ENCODE results near the gene SH2D3C. TPM values are rescaled to one million over a fixed set of nuclear protein-coding genes. Genes with fewer than 3 reads are reported as not detected.

The SH2D3C gene
- total and polyA plus RNA-seq, 9 of the 15 experiments (the other 6 are each of a cell fraction or from before 2014, with no cell fraction given): 0.03 to 1.2 (median 0.22) TPM; not detected in 1

DNA sequence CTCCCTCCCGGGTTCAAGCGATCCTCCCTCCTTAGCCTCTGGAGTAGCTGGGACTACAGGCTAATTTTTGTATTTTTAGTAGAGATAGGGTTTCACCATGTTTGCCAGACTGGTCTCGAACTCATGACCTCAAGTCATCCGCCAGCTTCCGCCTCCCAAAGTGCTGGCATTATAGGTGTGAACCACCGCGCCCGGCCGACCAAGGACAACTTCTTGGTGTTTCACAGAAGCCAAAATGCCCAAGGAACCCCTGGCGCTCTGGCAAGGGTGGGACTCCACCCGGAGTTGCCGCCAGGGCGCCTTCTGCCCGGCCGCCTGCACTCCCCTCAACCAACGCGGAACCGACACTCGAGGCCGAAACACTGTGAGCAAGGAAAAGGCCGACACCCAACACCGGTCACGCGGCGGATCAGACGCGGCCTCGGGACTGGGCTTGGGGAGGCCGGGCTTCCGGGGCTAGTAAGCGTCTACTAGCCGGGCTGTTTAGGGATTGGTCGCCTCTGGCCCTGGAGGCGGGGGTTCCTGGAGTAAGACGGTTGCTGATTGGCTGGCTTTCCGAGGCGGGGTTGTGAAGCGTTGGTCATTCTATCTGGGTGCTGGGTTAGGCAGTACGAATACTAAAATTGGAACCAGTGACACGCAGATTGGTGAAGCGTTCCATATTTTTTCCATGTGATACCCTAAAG lies 79.3 kb downstream of the SH2D3C start (continued):
- TF ChIP-seq, protein P1, sequence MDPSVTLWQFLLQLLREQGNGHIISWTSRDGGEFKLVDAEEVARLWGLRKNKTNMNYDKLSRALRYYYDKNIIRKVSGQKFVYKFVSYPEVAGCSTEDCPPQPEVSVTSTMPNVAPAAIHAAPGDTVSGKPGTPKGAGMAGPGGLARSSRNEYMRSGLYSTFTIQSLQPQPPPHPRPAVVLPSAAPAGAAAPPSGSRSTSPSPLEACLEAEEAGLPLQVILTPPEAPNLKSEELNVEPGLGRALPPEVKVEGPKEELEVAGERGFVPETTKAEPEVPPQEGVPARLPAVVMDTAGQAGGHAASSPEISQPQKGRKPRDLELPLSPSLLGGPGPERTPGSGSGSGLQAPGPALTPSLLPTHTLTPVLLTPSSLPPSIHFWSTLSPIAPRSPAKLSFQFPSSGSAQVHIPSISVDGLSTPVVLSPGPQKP (CRISPR knock-in tag; IDR thresholded peaks at IDR 0.05): no peak
- TF ChIP-seq SUPT5H (IDR thresholded peaks at IDR 0.05): peak; percentile 84
- TF ChIP-seq, protein P2, sequence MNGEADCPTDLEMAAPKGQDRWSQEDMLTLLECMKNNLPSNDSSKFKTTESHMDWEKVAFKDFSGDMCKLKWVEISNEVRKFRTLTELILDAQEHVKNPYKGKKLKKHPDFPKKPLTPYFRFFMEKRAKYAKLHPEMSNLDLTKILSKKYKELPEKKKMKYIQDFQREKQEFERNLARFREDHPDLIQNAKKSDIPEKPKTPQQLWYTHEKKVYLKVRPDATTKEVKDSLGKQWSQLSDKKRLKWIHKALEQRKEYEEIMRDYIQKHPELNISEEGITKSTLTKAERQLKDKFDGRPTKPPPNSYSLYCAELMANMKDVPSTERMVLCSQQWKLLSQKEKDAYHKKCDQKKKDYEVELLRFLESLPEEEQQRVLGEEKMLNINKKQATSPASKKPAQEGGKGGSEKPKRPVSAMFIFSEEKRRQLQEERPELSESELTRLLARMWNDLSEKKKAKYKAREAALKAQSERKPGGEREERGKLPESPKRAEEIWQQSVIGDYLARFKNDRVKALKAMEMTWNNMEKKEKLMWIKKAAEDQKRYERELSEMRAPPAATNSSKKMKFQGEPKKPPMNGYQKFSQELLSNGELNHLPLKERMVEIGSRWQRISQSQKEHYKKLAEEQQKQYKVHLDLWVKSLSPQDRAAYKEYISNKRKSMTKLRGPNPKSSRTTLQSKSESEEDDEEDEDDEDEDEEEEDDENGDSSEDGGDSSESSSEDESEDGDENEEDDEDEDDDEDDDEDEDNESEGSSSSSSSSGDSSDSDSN (IDR thresholded peaks at IDR 0.05; ENCODE audit: borderline replicate concordance in 1 of 2, low read depth in 2 of 2, low read length in 2 of 2): peak in 1 of 2 experiments; percentile 82; a peak in 2 of 4 replicates
- TF ChIP-seq HSF4 (CRISPR knock-in tag; IDR thresholded peaks at IDR 0.05; ENCODE audit: borderline replicate concordance): peak; percentile 82; the same call in 1 of the 2 replicates
- peak; percentile 58; the same call in 1 of the 2 replicates for TF ChIP-seq SRSF1 (IDR thresholded peaks at IDR 0.05; ENCODE audit: low read depth, low read length)
- no peak for TF ChIP-seq NCOA6 (IDR thresholded peaks at IDR 0.05)
- TF ChIP-seq, protein P3, sequence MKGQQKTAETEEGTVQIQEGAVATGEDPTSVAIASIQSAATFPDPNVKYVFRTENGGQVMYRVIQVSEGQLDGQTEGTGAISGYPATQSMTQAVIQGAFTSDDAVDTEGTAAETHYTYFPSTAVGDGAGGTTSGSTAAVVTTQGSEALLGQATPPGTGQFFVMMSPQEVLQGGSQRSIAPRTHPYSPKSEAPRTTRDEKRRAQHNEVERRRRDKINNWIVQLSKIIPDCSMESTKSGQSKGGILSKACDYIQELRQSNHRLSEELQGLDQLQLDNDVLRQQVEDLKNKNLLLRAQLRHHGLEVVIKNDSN (CRISPR knock-in tag; IDR thresholded peaks at IDR 0.05): peak; percentile 89
- peak; percentile 66; the same call in 1 of the 2 replicates for TF ChIP-seq MTA1 (IDR thresholded peaks at IDR 0.05; ENCODE audit: borderline replicate concordance)
- TF ChIP-seq, protein P4, sequence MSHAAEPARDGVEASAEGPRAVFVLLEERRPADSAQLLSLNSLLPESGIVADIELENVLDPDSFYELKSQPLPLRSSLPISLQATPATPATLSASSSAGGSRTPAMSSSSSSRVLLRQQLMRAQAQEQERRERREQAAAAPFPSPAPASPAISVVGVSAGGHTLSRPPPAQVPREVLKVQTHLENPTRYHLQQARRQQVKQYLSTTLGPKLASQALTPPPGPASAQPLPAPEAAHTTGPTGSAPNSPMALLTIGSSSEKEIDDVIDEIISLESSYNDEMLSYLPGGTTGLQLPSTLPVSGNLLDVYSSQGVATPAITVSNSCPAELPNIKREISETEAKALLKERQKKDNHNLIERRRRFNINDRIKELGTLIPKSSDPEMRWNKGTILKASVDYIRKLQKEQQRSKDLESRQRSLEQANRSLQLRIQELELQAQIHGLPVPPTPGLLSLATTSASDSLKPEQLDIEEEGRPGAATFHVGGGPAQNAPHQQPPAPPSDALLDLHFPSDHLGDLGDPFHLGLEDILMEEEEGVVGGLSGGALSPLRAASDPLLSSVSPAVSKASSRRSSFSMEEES (CRISPR knock-in tag; IDR thresholded peaks at IDR 0.05): peak; percentile 46
- TF ChIP-seq POU5F1 (IDR thresholded peaks at IDR 0.05; ENCODE audit: borderline replicate concordance, low read depth, low read length, partially characterized antibody): no peak
- TF ChIP-seq, protein P5, sequence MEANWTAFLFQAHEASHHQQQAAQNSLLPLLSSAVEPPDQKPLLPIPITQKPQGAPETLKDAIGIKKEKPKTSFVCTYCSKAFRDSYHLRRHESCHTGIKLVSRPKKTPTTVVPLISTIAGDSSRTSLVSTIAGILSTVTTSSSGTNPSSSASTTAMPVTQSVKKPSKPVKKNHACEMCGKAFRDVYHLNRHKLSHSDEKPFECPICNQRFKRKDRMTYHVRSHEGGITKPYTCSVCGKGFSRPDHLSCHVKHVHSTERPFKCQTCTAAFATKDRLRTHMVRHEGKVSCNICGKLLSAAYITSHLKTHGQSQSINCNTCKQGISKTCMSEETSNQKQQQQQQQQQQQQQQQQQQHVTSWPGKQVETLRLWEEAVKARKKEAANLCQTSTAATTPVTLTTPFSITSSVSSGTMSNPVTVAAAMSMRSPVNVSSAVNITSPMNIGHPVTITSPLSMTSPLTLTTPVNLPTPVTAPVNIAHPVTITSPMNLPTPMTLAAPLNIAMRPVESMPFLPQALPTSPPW (CRISPR knock-in tag; IDR thresholded peaks at IDR 0.05): peak; percentile 51
- TF ChIP-seq, protein P6, sequence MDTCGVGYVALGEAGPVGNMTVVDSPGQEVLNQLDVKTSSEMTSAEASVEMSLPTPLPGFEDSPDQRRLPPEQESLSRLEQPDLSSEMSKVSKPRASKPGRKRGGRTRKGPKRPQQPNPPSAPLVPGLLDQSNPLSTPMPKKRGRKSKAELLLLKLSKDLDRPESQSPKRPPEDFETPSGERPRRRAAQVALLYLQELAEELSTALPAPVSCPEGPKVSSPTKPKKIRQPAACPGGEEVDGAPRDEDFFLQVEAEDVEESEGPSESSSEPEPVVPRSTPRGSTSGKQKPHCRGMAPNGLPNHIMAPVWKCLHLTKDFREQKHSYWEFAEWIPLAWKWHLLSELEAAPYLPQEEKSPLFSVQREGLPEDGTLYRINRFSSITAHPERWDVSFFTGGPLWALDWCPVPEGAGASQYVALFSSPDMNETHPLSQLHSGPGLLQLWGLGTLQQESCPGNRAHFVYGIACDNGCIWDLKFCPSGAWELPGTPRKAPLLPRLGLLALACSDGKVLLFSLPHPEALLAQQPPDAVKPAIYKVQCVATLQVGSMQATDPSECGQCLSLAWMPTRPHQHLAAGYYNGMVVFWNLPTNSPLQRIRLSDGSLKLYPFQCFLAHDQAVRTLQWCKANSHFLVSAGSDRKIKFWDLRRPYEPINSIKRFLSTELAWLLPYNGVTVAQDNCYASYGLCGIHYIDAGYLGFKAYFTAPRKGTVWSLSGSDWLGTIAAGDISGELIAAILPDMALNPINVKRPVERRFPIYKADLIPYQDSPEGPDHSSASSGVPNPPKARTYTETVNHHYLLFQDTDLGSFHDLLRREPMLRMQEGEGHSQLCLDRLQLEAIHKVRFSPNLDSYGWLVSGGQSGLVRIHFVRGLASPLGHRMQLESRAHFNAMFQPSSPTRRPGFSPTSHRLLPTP (IDR thresholded peaks at IDR 0.05; ENCODE audit: borderline replicate concordance, extremely low read depth, insufficient read length): peak; percentile 22
- peak in 1 of 2 experiments; percentile 43; a peak in 1 of 4 replicates for TF ChIP-seq SRF (CRISPR knock-in tag; IDR thresholded peaks at IDR 0.05)
- TF ChIP-seq CBX3 (IDR thresholded peaks at IDR 0.05; ENCODE audit: borderline replicate concordance in 1 of 2, low read length in 2 of 2): peak in 1 of 2 experiments; percentile 83; a peak in 1 of 3 replicates

Data from K562 (cell line).